ENCODE results near the gene PPP1R12B. TPM values are rescaled to one million over a fixed set of nuclear protein-coding genes. Genes with fewer than 3 reads are reported as not detected.
"Not testable (repeated sequence)": the region's sequence is repeated elsewhere in the genome, so short reads cannot be mapped to it uniquely, and the experiment has no call there.

PPP1R12B gene
- total RNA-seq, 2 experiments from 2014 or later: 21.9 to 24.2 TPM

- H3K4me3 Mint-ChIP-seq; H3K36me3 Mint-ChIP-seq (ENCODE audit: low read depth); H3K4me1 Mint-ChIP-seq (ENCODE audit: low read depth); H3K9me3 Mint-ChIP-seq (ENCODE audit: insufficient read depth); H3K27ac Mint-ChIP-seq; DNase-seq; POLR2A ChIA-PET; H3K27me3 Mint-ChIP-seq (ENCODE audit: low read depth); ATAC-seq: not testable (repeated sequence)
- CTCF ChIA-PET: interaction anchor here (3.4 kb wide), 1 partner anchor 63 kb away, joined by 9 read pairs; no protein-coding TSS in a partner anchor
Measured at GRCh38 chr1:202508863-202509262, 160.4 kb downstream of the PPP1R12B start.

GRCh38 chr1:202513875-202514274, 165.4 kb downstream of the PPP1R12B start:
- H3K27me3 Mint-ChIP-seq (ENCODE audit: low read depth); H3K4me3 Mint-ChIP-seq; DNase-seq; ATAC-seq; POLR2A ChIA-PET; H3K9me3 Mint-ChIP-seq (ENCODE audit: insufficient read depth); H3K27ac Mint-ChIP-seq; H3K4me1 Mint-ChIP-seq (ENCODE audit: low read depth); CTCF ChIA-PET; H3K36me3 Mint-ChIP-seq (ENCODE audit: low read depth): not testable (repeated sequence)

GRCh38 chr1:202516434-202516877, 168.0 kb downstream of the PPP1R12B start:
- peaks cover 4% of the 10 kb centered on the region for H3K4me1 Mint-ChIP-seq (ENCODE audit: low read depth)
- POLR2A ChIA-PET: interaction anchor here (0.6 kb wide), 1 partner anchor 118 kb away, joined by 3 read pairs; no protein-coding TSS in a partner anchor
- H3K4me3 Mint-ChIP-seq: no peak overlapping the region
- CTCF ChIA-PET: interaction anchor here (1.3 kb wide), 1 partner anchor 55 kb away, joined by 5 read pairs; no protein-coding TSS in a partner anchor
- no peak for ATAC-seq
- no peak overlapping the region for H3K27ac Mint-ChIP-seq
- no peaks in the 10 kb centered on the region for H3K27me3 Mint-ChIP-seq (ENCODE audit: low read depth)
- H3K9me3 Mint-ChIP-seq (ENCODE audit: insufficient read depth): no peaks in the 10 kb centered on the region
- DNase-seq: no peak
- H3K36me3 Mint-ChIP-seq (ENCODE audit: low read depth): peaks cover under 1% of the 10 kb centered on the region

- not testable (repeated sequence) for H3K27me3 Mint-ChIP-seq (ENCODE audit: low read depth); H3K27ac Mint-ChIP-seq; ATAC-seq; DNase-seq; H3K4me1 Mint-ChIP-seq (ENCODE audit: low read depth); H3K9me3 Mint-ChIP-seq (ENCODE audit: insufficient read depth); H3K4me3 Mint-ChIP-seq; H3K36me3 Mint-ChIP-seq (ENCODE audit: low read depth)
- ChIA-PET CTCF (interaction anchor here (1.3 kb wide), 1 partner anchor 55 kb away, joined by 5 read pairs; no protein-coding TSS in a partner anchor), POLR2A (interaction anchor here (0.6 kb wide), 1 partner anchor 119 kb away, joined by 3 read pairs; no protein-coding TSS in a partner anchor)
Measured at GRCh38 chr1:202517146-202517545, 168.6 kb downstream of the PPP1R12B start.

DNA sequence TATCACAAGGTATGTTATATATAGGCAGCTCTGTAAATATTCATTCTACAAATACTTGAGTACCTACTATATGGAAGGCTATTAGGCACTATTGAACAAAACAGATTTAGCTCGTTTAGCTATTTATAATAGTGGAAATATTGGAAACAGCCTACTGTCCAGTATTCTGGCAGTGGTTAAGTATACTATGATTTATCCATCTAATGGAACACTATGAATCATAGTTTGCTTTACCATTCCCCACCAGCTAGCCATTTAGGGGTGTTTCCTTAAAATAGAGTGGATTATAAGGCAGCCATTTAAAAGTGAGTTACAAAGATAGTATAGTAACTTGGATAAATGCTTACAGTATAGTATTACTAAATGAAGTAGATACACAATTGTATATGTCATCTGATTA, 169.7 kb downstream of the PPP1R12B start:
- CTCF ChIA-PET; ATAC-seq; H3K4me1 Mint-ChIP-seq (ENCODE audit: low read depth); POLR2A ChIA-PET; H3K27ac Mint-ChIP-seq; H3K9me3 Mint-ChIP-seq (ENCODE audit: insufficient read depth); H3K4me3 Mint-ChIP-seq; H3K36me3 Mint-ChIP-seq (ENCODE audit: low read depth); DNase-seq; H3K27me3 Mint-ChIP-seq (ENCODE audit: low read depth): not testable (repeated sequence)

DNA sequence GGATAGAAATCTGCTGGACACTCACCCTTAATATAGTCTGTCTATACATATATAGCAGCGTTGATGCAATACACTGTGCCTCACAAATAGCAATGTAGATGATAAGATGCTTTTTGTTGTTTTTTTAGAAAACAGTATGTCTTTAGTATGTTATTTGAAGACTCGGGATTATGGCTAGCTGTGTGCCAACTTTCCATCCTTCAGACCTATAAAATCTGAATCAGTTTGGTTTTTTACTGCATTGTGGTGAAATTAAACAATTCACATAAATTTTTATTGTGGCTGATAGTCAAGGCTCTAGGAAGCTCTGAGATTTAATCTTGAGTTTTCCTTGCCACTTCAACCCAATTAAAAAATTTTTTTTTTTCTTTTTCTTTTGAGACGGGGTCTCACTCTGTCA, 170.4 kb downstream of the PPP1R12B start:
- H3K27ac Mint-ChIP-seq; H3K4me3 Mint-ChIP-seq; POLR2A ChIA-PET; H3K36me3 Mint-ChIP-seq (ENCODE audit: low read depth); DNase-seq; H3K27me3 Mint-ChIP-seq (ENCODE audit: low read depth); H3K4me1 Mint-ChIP-seq (ENCODE audit: low read depth); H3K9me3 Mint-ChIP-seq (ENCODE audit: insufficient read depth); ATAC-seq: not testable (repeated sequence)
- CTCF ChIA-PET: interaction anchor here (0.7 kb wide), 1 partner anchor 405 kb away, joined by 3 read pairs; no protein-coding TSS in a partner anchor

DNA sequence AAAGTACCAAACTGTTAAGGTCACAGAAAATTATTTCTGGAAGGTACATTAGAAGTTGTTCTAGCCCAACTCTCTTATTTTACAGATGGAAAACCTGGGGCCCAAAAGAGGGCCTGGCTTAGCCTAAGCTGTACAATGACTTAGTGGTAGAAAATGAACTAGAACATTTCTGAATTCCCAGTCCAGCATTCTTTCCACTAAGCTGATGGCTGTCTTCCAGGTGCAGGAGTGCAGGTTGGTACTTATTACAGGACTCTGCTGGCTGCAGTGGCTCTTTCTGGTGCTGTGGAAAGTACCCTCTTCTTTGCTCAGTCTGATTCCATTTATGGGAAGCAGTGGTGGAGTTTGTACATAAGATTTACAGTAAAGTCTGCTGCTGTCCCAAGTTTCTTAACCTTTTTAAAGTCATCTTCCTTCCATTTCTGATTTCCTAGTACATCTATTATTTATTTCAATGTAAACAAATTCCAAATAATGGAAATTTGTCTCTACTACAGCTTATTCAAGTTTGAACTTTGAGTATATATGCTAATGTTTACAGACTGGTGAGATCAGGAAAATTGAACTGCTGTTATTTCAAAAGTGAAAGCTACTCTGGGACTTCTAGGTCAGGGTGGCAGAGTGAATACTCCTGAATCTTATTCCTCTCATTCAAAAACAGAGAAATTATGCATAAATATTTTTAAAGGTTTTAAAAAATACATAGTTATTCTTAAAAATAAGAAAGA, 171.8 kb downstream of the PPP1R12B start:
- H3K4me1 Mint-ChIP-seq (ENCODE audit: low read depth); DNase-seq; H3K27ac Mint-ChIP-seq; CTCF ChIA-PET; ATAC-seq; H3K27me3 Mint-ChIP-seq (ENCODE audit: low read depth); H3K4me3 Mint-ChIP-seq; H3K36me3 Mint-ChIP-seq (ENCODE audit: low read depth); H3K9me3 Mint-ChIP-seq (ENCODE audit: insufficient read depth); POLR2A ChIA-PET: not testable (repeated sequence)

- POLR2A ChIA-PET; H3K4me1 Mint-ChIP-seq (ENCODE audit: low read depth); H3K27ac Mint-ChIP-seq; ATAC-seq; H3K9me3 Mint-ChIP-seq (ENCODE audit: insufficient read depth); CTCF ChIA-PET; H3K36me3 Mint-ChIP-seq (ENCODE audit: low read depth); H3K4me3 Mint-ChIP-seq; H3K27me3 Mint-ChIP-seq (ENCODE audit: low read depth); DNase-seq: not testable (repeated sequence)
Measured at GRCh38 chr1:202520857-202521216, 172.3 kb downstream of the PPP1R12B start.

DNA sequence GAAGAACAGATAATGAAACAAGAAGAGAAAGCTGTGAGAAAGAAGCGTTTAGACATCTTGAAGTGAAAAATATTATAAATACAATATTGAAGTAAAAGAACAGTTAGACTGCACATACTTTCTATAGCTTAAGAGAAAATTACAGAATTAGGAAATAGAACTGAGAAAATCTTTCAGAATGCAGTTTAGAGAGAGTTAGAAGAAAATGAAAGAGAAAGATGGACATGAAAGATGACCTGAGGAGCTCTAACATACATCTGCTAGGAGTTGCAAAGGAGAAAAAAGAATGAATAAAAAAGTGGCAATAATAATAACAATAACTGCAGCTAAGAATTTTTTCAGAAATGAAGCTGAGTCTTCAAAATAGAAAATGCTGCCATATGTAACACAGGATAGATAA, 173.0 kb downstream of the PPP1R12B start:
- ATAC-seq; H3K36me3 Mint-ChIP-seq (ENCODE audit: low read depth); H3K4me3 Mint-ChIP-seq; POLR2A ChIA-PET; CTCF ChIA-PET; DNase-seq; H3K4me1 Mint-ChIP-seq (ENCODE audit: low read depth); H3K9me3 Mint-ChIP-seq (ENCODE audit: insufficient read depth); H3K27me3 Mint-ChIP-seq (ENCODE audit: low read depth); H3K27ac Mint-ChIP-seq: not testable (repeated sequence)

GRCh38 chr1:202521886-202522285, 173.4 kb downstream of the PPP1R12B start:
- ChIA-PET CTCF (no interaction called here), POLR2A (no interaction called here)
- no peak overlapping the region for H3K27ac Mint-ChIP-seq

DNA sequence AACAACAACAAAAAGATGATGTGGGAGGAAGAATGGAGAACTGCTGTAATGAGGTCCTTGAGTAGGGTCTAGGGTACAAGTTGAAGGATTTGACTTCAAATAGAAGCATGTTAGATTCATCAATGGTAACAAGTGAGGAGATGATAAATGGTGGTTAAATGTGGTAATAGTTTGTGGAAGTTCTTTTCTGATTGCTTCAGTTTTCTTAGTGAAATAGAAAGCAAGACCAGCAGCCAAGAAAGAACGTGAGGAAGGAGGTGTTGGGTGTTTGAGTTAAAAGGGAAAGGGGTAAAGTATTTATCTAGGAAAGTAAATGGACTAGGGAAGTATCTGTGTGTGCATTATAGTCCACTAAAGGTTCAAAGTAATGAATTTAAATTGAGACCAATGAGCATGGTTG, 177.6 kb downstream of the PPP1R12B start:
- ATAC-seq; DNase-seq; H3K27me3 Mint-ChIP-seq (ENCODE audit: low read depth); H3K9me3 Mint-ChIP-seq (ENCODE audit: insufficient read depth); H3K4me3 Mint-ChIP-seq; H3K4me1 Mint-ChIP-seq (ENCODE audit: low read depth); H3K36me3 Mint-ChIP-seq (ENCODE audit: low read depth); POLR2A ChIA-PET; H3K27ac Mint-ChIP-seq: not testable (repeated sequence)
- CTCF ChIA-PET: interaction anchor here (0.6 to 1.5 kb wide), 2 partner anchors 45 to 194 kb away, joined by 3 to 4 read pairs; no protein-coding TSS in a partner anchor

More at GRCh38 chr1:202521886-202522285, 173.4 kb downstream of the PPP1R12B start:
- ATAC-seq (no peak), DNase-seq (no peak)
- Mint-ChIP-seq H3K9me3 (ENCODE audit: insufficient read depth) (no peaks in the 10 kb centered on the region), H3K4me3 (no peak overlapping the region), H3K4me1 (ENCODE audit: low read depth) (peaks cover 4% of the 10 kb centered on the region), H3K27me3 (ENCODE audit: low read depth) (no peaks in the 10 kb centered on the region), H3K36me3 (ENCODE audit: low read depth) (no peaks in the 10 kb centered on the region)

DNA sequence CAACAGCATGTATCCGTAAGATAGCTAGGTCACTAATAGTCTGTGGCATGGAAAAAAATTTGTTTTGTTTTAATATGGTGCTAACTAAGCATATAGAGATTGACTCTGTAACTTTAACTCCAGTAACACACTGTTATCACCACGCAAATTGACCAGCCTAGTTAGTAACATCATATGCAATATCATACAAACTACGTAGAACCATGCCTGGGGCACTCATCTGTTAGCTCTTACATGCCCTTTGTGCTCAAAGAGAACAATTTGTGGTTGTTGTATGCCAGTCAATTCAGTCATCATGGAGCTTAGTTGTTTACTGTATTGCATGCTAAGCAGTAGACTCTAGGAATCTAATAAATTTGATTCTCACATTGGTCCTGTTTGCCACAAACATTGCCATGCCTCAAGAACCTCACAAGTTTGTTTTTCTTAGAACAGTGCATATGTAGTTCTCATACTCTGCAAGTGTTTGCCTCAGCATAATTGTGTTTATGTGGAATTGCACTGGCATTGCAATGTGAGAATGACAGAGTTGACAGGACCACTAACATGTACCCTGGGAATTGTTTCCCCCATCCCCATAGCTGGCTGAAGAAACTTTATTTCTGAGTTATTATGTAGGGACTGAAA, 179.7 kb downstream of the PPP1R12B start:
- CTCF ChIA-PET; H3K27me3 Mint-ChIP-seq (ENCODE audit: low read depth); H3K9me3 Mint-ChIP-seq (ENCODE audit: insufficient read depth); POLR2A ChIA-PET; H3K36me3 Mint-ChIP-seq (ENCODE audit: low read depth); H3K27ac Mint-ChIP-seq; ATAC-seq; DNase-seq; H3K4me1 Mint-ChIP-seq (ENCODE audit: low read depth); H3K4me3 Mint-ChIP-seq: not testable (repeated sequence)

Measured in activated CD8-positive, alpha-beta T cell treated with anti-CD3 and anti-CD28 coated beads, Interleukin-2, amount 10 ng/mL, durations not matched to agents 7 days and 5 days (primary cell).